NCI-H1105 treated with DMSO at 0.1 percent for 48 hours (cell line): Measurements from ENCODE around the gene AKAP17A.

Experiments
- DNase-seq: peaks from one replicate; lab custom pipeline; 2025; lab: John Stamatoyannopoulos, UW

Gene AKAP17A

DNA sequence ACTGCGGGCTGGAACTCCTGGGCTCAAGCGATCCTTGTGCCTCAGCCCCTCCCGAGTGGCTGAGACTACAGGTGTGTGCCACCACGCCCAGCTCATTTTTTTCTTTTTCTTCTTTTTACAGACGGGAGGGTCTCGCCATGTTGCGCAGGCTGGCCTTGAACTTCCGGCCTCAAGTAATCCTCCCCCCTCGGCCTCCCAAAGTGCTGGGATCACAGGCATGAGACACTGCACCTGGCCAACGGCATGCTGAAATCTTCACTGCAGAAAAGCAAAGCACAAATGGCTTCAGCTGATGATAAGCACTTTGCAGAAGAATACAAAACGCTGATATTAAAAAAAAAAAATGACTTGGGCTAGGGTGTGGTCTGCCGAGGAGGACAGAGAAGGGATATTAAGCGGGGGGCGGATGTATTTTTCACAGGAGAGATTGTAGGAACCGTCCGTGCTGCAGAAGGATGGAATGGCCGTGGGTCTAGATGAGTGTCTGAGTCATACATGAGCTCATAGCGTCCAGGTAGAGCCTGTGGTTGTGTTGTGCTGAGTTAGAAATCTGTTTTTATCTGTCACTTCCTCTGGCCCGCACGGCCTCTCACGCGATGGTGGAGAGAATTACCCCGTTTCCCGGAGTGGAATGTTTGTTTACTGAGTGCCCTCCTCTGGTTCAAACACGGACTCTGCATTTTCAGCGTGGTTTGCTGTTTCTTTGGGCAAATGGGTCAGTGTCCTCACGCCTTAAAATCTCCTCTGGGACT, 8.5 kb upstream of the AKAP17A start:
- DNase-seq: no peak

- no peak for DNase-seq
Measured at GRCh38 chrX:1584237-1585011, 7.0 kb upstream of the AKAP17A start.

DNA sequence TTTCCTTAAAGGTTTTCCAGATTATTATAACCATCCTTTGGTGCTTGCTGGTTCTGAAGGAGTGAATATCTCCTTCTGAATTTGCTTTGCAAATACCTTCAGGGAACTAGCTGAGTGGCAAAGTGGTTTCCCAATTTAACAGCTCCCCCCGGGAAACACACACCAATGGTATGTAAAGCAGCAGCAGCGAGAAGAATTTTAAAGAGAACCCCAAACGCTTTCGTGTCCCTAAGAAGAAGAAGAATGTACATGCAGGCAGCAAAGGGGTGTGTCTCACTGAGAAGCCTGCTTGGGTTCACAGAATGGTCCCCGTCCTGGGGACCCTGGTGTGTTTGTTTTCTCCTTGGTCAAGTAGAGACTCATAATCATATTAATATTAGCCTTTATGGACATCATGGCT, 4.2 kb upstream of the AKAP17A start:
- no peak for DNase-seq

DNA sequence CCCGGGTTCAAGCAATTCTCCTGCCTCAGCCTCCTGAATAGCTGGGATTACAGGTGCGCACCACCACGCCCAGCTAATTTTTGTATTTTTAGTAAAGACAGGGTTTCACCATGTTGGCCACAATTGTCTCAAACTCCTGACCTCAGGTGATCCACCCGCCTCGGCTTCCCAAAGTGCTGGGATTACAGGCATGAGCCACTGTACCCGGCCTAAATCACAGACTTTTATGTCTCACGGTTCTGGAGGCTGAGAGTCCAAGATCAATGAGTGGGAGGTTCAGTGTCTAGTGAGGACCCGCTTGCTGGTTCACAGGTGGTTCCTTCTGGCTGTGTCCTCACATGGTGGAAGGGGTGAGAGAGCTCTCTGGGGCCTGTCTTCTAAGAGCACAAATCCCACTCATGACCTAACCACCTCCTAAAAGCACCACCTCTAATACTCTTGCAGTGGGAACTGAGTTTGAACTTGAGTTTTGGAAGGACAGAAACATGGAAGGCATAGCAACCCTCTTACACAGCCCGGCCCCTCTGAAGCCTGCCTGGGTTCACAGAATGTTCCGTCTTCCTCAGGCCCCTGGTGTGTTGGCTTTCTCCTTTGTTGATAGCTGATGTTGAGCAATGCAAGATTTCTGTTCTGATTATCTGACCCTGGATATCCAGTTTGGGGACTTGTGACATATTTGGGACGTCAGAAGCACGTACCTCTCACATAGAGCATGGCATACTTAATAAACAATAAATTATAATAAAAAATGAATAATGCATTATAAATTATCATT, 1.9 kb upstream of the AKAP17A start:
- no peak for DNase-seq

DNA sequence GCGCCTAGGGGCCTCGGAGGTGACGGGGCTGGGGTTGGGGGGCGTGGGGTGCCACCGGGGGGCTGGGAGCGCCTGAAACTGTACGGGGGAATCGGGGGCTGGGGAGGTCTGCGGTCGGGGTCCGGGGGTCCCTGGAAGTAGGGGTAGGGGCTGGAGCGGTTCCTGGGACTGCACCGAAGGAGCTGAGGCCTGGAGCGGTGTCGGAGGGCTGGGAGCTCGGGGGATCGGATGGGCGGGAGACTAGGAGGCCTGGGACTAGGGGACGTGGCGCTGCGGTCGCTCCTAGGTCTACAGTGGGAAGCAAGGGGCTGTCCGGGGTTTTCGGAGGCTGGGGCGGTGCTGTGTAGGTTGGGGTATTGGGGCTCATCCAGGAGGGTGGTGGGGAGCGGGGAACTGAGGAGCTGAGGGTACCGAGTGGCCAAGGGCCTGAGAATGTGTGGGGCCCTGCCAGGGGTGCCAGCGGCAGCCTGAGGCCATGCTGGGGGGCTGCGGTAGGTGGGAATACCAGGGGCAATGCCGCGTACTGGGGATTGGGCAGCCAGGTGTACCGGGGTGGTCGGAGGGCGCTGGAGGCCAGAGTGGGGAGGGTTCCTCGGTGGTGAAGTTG, 562 bp downstream of the AKAP17A start:
- no peak for DNase-seq

DNA sequence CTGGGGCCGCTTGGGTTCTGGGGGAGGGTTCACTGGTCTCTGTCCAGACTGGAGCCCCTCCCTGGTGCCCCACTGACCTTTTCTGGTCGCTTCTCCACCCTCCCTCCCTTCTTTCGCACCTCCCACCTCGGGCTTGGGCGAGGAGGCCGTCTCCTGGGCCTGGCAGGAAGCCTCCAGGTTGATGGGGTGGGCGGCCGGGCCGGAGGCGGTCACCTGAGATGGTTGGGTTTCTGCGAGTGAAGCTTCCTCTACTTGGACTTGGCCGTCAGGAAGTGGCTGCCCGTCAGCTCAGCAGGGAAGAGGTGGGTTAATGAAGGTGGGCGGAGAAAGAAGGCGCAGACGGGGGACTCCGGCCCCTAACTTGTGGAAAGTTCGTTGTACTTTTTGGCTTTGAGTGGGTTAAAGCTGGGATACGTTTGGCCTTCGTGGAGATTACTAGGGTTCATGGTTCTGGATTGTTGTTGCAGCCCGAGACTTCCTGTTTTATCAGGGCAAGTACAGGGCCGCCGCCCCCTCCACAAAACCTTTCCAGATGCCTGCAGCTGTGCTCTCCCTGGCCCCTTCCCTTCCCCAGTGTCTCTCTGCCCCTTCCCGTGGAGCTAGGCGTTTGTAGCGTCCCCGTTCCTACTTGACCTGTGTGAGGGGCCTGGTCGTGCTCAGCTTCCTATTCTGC, 1.2 kb downstream of the AKAP17A start:
- DNase-seq: no peak

GRCh38 chrX:1593286-1594271, 2.2 kb downstream of the AKAP17A start:
- DNase-seq: no peak

- no peak for DNase-seq
Measured at GRCh38 chrX:1595711-1596060, 4.3 kb downstream of the AKAP17A start.

GRCh38 chrX:1596676-1597344, 5.4 kb downstream of the AKAP17A start:
- no peak for DNase-seq

- no peak for DNase-seq
Measured at GRCh38 chrX:1597345-1598020, 6.1 kb downstream of the AKAP17A start.

GRCh38 chrX:1598021-1598875, 6.8 kb downstream of the AKAP17A start:
- no peak for DNase-seq

DNA sequence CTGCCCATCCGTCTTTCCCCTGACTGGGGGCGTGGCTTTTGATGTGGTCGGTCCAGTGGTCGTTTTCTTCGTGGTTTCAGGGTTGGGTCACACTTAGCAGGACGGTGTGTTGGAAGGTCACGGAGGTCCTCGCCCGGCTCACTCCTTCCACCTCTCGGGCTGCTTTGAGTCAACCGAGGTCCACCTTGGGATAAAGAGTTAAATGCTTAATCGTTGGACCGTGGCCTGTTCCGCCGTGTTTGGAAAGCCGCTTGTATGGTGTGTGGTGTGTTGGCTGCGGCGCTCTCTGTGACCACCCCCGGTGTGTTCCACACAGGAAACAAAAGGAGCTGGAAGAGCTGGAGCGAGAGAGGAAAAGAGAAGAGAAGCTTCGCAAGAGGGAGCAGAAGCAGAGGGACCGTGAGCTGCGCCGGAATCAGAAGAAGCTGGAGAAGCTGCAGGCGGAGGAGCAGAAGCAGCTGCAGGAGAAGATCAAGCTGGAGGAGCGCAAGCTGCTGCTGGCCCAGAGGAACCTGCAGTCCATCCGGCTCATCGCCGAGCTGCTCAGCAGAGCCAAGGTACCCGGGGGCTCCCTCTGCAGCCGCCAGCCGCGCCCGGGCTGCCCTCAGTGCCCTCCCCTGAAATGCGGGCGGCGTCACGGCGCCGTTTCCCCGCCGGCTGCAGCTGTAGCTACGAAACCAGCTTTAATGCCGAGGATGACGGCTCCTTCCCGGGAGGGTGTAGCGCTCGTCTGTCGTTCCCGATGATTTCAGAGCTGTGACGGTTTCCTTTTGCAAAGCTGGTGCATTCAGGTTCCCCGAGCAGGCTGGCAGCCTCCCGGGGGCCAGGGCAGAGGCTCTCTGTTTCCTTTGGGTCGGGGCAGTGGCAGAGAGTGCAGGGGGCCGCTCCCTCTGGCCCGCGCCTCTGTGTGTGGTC, 7.7 kb downstream of the AKAP17A start:
- DNase-seq: no peak

GRCh38 chrX:1599791-1600405, 8.5 kb downstream of the AKAP17A start:
- no peak for DNase-seq

GRCh38 chrX:1600406-1601050, 9.1 kb downstream of the AKAP17A start:
- no peak for DNase-seq

DNA sequence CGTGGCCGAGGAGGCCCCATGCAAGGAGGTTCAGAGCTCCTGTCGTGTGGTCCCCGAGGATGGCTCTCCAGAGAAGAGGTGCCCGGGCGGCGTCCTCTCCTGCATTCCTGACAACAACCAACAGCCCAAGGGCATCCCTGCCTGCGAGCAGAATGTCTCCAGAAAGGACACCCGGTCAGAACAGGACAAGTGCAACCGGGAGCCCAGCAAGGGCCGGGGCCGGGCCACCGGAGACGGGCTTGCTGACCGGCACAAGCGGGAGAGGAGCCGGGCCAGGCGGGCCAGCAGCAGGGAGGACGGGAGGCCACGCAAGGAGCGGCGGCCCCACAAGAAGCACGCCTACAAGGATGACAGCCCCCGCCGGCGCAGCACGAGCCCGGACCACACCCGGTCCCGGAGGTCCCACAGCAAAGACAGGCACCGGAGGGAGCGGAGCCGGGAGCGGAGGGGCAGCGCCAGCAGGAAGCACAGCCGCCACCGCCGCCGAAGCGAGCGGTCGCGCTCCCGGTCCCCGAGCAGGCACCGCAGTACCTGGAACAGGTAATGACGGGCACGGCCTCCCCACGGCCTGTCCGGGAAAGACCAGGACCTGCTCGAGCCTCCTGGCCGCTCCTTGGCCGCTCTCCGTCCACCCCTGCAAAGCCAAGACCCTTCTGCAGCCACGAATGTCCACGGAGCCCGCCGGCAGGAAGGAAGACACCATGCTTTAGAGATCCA, 9.8 kb downstream of the AKAP17A start:
- DNase-seq: no peak

GRCh38 chrX:1601768-1602085, 10.3 kb downstream of the AKAP17A start:
- no peak for DNase-seq
